Activated effector memory CD4-positive, alpha-beta T cell treated with Interleukin-2 at 50 U/mL for 16 hours (primary cell): ENCODE measurements around the gene GOLGA6B.
A peak's percentile ranks its signal among the peaks of the same experiment; 100 is the strongest.
"Not testable (repeated sequence)": the region's sequence is repeated elsewhere in the genome, so short reads cannot be mapped to it uniquely, and the experiment has no call there.

ENCODE experiments used
- DNase-seq: peaks from one replicate; pipeline ENCODE4 v3.0.0-alpha.2; 2020

Gene GOLGA6B

GRCh38 chr15:72665706-72666105 lies 11.2 kb downstream of the GOLGA6B start:
- DNase-seq, result not testable (repeated sequence)

GRCh38 chr15:72669803-72670202 lies 15.3 kb downstream of the GOLGA6B start:
- not testable (repeated sequence) for DNase-seq

GRCh38 chr15:72670656-72671352 lies 16.3 kb downstream of the GOLGA6B start:
- peak; percentile 62 for DNase-seq

GRCh38 chr15:72671525-72671924 lies 17.0 kb downstream of the GOLGA6B start:
- no peak for DNase-seq

GRCh38 chr15:72676838-72677237 lies 22.3 kb downstream of the GOLGA6B start:
- DNase-seq, result no peak

GRCh38 chr15:72680931-72681330 lies 26.4 kb downstream of the GOLGA6B start:
- no peak for DNase-seq

- no peak for DNase-seq
These were observed 28.3 kb downstream of the GOLGA6B start for GRCh38 chr15:72682772-72683171.

GRCh38 chr15:72685301-72685924 lies 30.9 kb downstream of the GOLGA6B start:
- no peak for DNase-seq

- DNase-seq, result peak; percentile 80
These were observed 31.7 kb downstream of the GOLGA6B start, which contains the start of the genes BBS4 and HIGD2B for GRCh38 chr15:72685925-72686794. Gene BBS4, plus strand, starts transcription at chr15:72686207. Its CDS starts 21 bp downstream, at chr15:72686228. Gene HIGD2B, minus strand, starts transcription at chr15:72686182. Its CDS starts 9,808 bp downstream, at chr15:72676374.

- no peak for DNase-seq
These were observed 34.2 kb downstream of the GOLGA6B start for GRCh38 chr15:72688697-72689096.

- no peak for DNase-seq
These were observed 36.4 kb downstream of the GOLGA6B start for GRCh38 chr15:72690938-72691337.

- no peak for DNase-seq
These were observed 44.4 kb downstream of the GOLGA6B start for GRCh38 chr15:72698938-72699337.

GRCh38 chr15:72700076-72700475 lies 45.6 kb downstream of the GOLGA6B start:
- no peak for DNase-seq

- DNase-seq, result no peak
These were observed 51.8 kb downstream of the GOLGA6B start for GRCh38 chr15:72706266-72706665.

- DNase-seq, result not testable (repeated sequence)
These were observed 54.2 kb downstream of the GOLGA6B start for GRCh38 chr15:72708551-72709303.
